ENCODE measurements around the gene GPAM.
"Not testable (repeated sequence)": the region's sequence is repeated elsewhere in the genome, so short reads cannot be mapped to it uniquely, and the experiment has no call there.

GPAM gene

DNA sequence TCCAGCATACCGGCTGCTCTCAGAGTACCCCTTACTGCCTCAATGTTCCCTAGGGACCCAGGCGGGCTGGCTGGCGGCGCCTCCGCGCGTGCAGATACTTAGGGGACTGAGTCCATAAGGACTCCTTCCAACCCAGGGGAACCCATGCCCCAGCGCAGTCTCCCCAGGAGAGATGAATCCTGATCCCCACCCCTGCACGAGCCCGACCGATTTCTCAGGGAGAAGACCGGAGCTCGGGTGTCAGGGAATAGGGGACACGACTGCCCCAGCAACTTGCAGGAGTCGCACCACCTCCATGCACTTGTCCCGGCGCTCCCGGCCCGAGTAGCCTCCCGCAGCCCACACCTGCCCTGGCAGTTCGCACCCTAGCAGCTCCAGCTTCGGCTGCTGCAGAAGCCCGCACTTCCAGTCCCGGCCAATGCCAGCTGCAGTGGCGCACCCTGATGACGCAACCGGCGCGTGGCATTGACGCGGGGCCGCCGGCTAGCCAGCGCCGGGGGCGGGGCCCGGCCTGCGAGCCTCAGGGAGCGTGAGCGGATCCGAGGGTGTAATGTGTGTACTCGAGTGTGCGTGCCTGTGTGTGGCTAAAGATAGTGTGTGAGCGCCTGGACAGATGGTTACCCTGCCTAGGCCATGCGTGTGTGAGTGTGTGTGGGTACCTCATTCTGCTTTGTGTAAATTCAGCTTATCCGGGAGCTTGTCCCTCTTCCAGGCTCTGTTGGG lies at the start of gene GPAM:
GPAM (minus strand) TSS at position 437 of the 723 bp plus-strand sequence. CDS start 1,981 bp downstream, outside the sequence.
- DNase-seq (ENCODE audit: low read depth in 3 of 3) = peak; percentile 96 to 98 (median 98)

GRCh38 chr10:112232670-112233069 lies 49.1 kb upstream of the GPAM start:
- DNase-seq (ENCODE audit: low read depth in 3 of 3) = no peak

DNA sequence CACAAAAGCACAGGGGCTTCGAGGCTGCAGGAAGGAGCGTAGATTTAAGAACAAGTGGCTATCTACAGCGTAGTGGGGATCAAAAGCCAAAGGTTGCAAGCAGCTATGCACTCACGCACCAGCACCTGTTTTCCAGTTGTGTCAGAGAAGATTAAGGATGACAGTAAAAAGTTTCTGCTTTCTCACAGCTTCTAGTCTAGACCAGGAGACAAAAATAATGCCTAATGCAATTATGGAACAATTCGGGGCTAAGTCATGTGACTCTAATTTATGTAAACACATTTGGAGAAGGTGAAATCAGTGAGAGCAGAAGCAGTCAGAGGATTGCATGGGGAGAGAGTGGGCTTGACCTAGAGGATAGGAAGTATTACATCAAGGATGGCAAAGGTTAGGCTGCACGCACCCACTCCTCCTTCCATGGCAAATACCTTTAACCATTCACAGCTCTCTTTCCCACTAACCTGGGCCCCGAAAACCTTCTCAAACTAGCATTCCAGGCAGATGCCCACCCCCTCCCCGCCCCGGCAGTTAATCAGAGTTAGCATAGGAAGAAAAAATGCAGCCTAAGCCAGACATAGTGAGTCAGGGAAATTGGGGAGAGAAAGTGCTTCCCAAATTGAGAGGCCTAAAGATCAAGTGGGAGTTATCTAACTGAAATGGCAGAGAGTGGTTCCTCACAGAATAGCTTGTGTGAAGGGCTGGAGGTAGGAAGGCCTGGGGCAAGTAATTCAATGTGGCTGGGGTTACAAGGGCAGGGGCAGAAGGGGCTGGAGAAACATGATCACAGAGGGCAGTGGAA lies 48.2 kb upstream of the GPAM start:
- DNase-seq (ENCODE audit: low read depth in 3 of 3) = no peak

DNA sequence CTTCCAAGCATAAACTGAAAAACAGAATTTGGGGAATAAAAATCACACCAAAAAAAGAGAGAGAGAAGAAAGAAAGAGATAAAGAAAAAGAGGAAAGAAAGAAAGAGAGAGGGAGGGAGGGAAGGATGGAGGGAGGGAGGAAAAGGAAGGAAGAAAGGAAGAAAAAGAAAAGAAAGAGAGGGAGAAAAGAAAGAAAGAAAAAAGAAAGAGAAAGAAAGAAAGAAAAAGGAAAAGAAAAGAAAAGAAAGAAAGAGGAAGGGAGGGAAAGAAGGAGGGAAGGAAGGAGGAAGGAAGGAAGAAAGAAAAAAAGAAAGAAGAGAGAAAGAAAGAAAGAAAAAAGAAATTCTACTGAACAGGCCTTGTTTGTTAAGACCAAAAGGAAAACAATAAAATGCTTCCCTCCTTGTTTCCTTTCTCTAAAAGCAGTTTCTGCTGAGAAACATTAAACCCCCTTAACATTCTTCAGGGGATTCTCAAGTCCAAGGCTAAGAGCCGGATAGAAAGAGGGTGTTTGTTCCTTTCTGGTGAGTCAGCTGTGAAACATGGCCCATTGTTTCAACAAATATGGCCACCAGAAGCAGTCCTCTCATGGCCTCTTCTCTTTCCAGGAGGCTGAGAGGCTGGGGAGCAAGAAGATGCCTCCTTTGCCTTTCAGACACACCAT lies 46.9 kb upstream of the GPAM start:
- no peak for DNase-seq (ENCODE audit: low read depth in 3 of 3)

GRCh38 chr10:112229901-112230300 lies 46.3 kb upstream of the GPAM start:
- no peak for DNase-seq (ENCODE audit: low read depth in 3 of 3)

DNA sequence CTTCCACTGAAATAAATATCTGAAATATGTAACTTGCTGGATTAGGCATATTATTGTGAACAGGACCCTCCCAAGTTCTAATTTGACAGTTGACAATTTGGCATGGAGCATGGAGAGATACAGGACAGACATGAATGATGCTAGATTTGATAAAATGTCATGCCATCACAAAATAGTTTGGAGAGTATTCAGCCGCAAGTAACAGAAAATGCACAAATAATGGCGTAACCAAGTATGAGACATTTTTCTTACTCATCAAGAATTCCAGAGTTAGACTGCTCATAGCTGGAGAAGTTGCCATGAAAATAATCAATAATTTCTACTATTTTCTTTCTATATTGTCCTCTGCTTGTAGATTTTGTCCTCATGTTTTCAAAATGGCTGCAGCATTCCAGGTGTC lies 45.5 kb upstream of the GPAM start:
- no peak for DNase-seq (ENCODE audit: low read depth in 3 of 3)

DNA sequence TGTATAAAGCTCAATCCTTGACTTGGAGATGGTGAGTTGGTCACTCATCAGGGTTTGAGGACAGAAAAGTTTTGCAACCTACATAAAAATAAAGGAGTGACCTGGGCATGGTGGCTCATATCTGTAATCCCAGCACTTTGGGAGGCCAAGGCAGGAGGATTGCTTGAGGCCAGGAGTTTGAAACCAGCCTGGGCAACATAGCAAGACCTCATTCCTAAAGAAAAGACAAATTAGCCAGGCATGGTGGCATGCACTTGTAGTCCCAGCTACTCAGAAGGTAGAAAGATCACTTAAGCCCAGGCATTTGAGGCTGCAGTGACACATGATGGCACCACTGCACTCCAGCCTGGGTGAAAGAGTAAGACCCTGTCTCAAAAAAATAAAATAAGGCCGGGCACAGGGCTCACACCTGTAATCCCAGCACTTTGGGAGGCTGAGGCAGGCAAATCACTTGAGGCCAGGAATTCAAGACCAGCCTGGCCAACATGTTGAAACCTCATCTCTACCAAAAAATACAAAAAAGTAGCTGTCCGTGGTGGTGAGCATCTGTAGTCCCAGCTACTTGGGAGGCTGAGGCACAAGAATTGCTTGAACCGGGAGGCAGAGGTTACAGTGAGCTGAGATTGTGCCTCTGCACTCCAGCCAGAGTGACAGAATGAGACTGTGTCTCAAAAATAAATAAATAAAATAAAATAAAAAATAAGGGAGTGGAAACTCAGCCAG lies 45.0 kb upstream of the GPAM start:
- DNase-seq (ENCODE audit: low read depth in 3 of 3) = not testable (repeated sequence)

DNA sequence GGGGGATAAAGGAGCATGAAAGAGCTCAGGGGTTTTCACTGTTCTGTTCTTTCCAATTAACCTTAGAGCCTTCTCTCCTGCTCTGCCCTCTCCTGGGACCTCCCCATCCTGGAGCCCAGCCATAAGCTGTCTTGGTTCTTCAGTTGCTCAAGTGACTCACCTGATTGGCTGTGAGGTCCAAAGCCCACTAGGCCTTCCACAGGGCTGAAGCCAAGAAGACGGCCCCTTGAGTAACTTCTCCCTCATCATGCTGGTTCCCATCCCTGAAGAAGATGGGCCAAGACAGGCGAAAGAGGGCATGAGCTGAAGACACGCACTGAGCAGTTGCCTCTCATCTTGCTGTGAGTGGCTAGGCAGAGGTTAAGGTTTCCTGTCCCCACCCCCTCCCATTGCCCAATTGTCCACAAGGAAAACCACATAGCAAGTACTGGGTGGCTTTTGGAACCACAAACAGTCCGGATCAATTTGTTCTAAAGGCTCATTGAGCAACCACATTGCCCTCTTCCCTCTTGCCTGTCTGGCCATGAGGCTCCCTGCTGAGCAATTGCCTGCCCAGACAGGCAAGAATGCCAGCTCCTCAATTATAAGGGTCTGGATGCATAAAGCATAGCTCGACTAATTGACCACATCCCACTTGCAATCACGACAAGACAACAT lies 43.9 kb upstream of the GPAM start:
- no peak for DNase-seq (ENCODE audit: low read depth in 3 of 3)

DNA sequence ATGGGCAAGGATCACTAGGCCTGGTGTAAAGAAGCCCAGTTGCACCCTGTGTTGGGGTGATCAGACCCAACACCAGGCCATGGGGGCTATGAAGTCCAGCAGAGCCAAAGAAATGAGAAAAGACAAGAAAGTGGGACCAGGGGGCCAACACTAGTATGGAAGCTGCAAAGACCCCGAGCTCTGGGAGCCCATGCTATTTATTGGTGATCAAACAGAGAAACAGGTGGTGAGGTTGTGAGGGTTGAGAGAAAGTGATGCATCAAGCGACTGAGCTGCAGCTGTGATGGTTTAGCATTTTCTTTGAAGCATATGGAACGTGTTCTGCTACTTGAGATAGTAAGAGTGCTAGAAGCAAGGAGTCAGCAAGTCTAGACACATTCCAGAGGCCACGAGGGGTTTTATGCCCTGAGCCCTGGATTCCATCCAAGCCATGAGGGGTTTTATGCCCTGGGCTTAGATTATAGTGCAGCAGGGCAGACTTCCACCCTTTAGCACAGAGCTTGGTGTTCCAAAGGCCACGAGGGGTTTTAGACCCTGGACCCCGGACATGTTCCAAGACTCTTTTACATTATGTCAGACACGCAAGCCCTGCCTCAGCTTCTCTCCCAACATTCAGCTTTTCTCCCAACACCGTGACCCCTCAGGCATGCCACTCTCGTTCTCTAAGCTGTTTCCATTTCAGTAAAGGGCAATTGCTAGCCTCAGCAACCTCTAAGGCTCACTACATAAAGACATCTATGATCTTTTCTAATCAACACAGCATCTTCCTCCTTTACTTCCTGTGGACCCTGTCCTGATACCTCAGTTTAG lies 43.1 kb upstream of the GPAM start:
- DNase-seq (ENCODE audit: low read depth in 3 of 3) = no peak

GRCh38 chr10:112225771-112226438 lies 42.3 kb upstream of the GPAM start:
- DNase-seq (ENCODE audit: low read depth in 3 of 3) = no peak

DNA sequence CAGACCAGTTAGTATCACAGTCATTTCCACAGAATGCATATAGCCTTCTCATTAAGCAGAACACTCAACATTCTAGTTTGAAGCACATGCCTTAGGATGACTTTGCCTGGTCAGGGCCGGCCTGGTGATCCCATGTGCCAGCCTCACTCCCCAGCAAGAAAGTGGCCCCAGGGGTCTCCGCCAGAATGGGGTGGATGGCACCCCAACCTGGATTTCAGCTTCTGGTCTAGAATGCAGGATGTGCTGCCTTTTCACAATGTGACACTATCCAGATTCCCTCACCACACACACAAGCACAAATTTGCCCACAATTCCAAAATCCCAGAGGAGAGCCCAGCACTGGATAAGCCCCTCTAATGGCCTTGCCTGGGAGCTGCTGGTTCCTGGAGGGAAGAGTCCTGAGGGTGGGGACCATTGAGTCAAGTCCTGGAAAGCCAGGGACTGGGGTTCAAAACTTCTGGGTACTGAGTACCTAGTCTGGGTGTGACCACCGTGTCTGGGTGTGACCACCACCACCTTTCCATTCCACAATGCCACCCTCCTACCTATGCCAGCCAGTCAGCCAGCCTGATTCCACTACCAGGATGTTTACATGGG lies 41.5 kb upstream of the GPAM start:
- DNase-seq (ENCODE audit: low read depth in 3 of 3) = no peak

DNA sequence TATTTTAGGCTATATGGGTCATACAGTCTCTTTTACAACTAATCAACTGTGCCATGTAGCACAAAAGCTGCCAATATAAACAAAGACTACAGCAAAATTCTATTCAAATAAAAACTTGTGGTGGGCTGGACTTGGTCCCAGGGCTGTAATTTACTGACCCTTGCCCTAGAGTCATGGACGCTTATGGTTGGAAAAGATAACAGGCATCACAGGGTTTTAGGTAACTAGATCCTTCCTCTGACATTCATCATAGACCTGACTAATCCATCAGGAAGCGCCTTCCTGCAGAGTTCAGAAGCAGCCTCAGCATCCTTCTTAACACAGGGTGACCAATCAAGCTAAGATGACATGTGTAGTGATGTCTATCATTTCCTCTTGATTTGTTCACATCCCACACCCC lies 40.2 kb upstream of the GPAM start:
- no peak for DNase-seq (ENCODE audit: low read depth in 3 of 3)

DNA sequence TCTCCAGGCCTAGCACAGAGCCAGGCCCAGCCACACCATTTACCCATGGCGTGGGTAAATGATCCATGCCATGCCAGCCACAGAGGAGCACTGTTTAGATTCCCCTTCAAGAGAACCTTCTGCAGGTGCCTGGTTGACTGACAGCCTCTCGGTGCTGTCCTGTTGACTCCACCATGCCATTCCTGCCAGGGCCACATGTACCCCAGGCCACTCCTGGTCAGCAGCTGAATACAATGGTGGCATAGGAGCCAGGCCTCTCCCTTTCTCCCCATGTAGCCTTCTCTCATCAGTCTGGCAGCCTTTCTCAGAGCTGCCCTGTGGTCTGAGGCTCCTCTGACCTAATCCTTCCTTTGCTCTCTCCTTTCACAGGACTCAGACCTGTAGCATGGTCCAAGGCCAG lies 39.2 kb upstream of the GPAM start:
- DNase-seq (ENCODE audit: low read depth in 3 of 3) = no peak

- no peak for DNase-seq (ENCODE audit: low read depth in 3 of 3)
These were observed 38.0 kb upstream of the GPAM start for GRCh38 chr10:112221545-112221944.

- DNase-seq (ENCODE audit: low read depth in 3 of 3) = no peak
These were observed 35.4 kb upstream of the GPAM start for GRCh38 chr10:112218960-112219359.

DNA sequence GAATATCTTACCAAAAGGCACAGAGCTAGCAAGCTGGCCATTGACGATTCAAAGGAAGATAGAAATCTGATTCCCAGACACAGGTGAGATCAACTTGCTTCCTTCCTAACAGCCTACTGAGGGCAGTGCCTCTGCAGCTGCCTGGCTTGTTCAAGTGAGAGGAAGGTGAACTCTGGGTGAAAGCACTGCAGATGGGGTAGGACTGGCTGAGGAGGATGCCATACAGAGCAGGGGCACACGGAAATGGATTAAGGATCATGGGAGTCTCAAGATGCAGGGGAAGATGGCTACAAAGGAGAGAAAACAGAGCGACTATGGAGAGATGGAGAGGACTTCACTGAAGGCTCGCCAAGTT lies 34.4 kb upstream of the GPAM start:
- DNase-seq (ENCODE audit: low read depth in 3 of 3) = no peak

DNA sequence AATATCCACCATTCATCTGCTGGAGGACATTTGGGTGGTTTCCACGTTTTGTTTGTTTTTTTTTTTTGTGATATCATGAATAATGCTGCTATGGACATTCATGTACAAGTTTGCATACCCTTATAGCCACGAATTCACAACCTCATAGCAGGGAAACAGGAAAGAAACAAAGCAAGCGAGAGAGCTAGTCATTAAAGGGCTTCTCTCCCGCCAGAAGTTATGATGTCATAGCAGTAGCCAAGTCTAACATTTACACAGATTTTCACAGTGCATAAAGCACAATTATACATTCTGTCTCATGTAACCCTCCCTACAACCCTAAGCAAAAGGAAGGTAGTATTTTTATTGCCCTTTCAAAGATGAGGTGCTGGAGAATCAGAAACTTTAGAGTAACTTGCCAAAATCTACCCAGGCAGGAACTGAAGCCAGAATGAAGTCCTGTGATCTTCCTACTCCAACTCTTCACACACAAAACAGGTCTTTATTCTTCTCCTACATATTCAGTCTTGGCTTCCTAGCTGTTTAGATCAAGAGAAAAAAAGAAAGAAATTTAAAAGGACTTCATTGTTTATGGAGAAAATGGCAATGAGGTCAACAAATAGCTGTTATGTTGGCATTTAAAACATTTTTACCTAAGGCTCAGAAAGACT lies 33.9 kb upstream of the GPAM start:
- no peak for DNase-seq (ENCODE audit: low read depth in 3 of 3)

- DNase-seq (ENCODE audit: low read depth in 3 of 3) = no peak
These were observed 33.4 kb upstream of the GPAM start for GRCh38 chr10:112216966-112217365.

DNA sequence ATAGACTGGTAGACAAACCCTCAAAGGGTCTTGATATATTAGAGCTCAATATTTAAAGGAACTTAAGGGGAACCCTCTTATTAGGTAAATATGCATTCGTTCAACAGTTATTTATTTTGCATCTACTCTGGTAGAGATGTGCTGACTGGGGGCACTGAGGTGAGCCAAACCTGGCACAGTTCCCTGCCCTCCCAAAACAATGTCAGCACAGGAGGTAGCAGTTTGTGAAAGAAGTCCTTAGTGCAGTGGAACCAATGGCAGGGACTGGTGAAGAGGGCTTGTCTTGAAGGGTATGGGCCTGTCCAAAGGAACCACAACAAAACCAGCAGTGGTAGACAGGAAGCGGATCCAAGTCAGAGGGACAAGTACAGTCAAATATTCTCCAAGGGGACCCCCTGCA lies 32.6 kb upstream of the GPAM start:
- DNase-seq (ENCODE audit: low read depth in 3 of 3) = no peak
